ENCODE results near the gene MFAP2.

MFAP2 gene

GRCh38 chr1:17007121-17007520 is 26.7 kb upstream of the MFAP2 start:
- no peak for DNase-seq (ENCODE audit: low read depth)

GRCh38 chr1:17005365-17005740 is 24.9 kb upstream of the MFAP2 start:
- no peak for DNase-seq (ENCODE audit: low read depth)

DNA sequence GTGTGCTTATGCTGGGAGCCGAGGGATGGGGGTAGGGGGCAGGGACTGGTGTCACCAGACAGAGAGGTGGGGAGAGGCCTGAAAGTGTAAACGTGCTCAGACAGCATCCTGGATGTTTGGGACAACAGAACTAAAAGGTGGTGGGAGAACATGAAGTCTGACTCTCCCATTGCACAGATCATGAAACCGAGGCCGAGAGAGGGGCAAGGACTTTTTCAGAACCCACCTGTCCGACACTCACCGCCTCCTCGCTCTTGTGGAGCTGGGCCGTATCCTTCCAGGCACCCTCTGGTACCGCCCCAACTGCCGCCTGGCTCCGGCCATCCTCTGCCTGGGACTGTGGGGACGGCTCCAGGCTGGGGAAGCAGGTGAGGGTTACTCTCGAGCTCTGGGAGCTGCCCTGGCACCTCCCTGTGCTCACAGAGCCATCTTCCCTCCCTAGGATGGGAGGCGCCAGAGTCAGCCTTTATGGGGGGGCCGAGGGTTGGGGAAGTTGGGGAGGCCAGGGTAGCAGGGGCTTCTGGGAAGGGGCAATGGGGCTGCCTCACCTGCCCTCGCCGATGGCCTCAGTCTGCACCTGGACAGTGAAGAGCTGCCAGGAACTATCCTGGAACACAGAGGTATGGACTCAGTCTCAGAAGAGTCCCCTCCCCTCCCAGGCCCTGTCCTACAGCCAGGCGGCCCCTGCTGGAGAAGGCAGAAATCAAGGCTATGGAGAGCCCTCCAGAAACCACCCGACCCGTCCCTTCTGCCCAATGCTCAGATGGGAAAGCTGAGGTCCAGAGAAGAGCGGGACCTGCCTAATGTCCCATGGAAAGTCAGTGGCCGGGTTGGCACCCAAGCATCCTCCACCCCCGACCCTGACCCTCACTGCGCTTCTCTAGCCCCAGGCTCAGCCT is 24.3 kb upstream of the MFAP2 start:
- DNase-seq (ENCODE audit: low read depth): no peak

DNA sequence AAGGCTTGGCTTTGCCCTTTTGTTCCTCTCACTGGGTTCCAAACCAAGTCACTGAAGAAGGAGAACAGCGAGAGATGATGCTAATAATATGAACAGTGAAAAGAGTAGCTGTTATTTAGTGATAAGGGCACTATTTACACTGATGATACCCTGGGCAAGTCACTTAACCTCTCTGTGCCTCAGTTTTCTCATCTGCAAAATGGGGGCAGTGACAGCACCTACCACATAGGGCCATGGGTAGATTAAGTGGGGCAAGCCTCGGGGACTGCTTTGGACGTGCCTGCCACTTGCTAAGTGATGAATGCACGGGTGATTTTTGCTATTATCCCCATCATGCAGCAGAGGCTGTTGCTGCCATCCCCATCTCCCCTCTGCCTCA is 22.1 kb upstream of the MFAP2 start:
- no peak for DNase-seq (ENCODE audit: low read depth)

GRCh38 chr1:17001760-17002523 is 21.5 kb upstream of the MFAP2 start:
- no peak for DNase-seq (ENCODE audit: low read depth)

GRCh38 chr1:16999863-17000262 is 19.4 kb upstream of the MFAP2 start:
- no peak for DNase-seq (ENCODE audit: low read depth)

- DNase-seq (ENCODE audit: low read depth): no peak
Measured at GRCh38 chr1:16998589-16998988, 18.2 kb upstream of the MFAP2 start.

- DNase-seq (ENCODE audit: low read depth): no peak
Measured at GRCh38 chr1:16996845-16997244, 16.4 kb upstream of the MFAP2 start.

GRCh38 chr1:16993521-16994038 is 13.2 kb upstream of the MFAP2 start:
- no peak for DNase-seq (ENCODE audit: low read depth)

DNA sequence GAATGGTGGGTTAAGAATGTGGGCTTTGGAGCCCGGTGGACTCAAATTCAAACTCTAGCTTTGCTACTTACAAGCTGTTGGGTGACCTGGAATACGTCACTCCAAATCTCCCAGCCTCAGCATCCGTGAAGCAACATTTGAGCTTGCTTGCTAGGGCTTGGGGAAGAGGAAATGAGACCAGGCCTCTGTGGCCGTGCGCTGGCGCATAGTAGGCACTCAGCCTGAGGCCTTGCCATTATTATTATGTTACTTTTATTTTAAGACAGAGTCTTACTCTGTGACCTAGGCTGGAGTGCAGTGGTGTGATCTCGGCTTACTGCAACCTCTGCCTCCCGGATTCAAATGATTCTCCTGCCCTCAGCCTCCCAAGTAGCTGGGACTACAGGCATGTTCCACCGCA is 12.3 kb upstream of the MFAP2 start:
- DNase-seq (ENCODE audit: low read depth): no peak

- DNase-seq (ENCODE audit: low read depth): no peak
Measured at GRCh38 chr1:16992102-16992501, 11.7 kb upstream of the MFAP2 start.

DNA sequence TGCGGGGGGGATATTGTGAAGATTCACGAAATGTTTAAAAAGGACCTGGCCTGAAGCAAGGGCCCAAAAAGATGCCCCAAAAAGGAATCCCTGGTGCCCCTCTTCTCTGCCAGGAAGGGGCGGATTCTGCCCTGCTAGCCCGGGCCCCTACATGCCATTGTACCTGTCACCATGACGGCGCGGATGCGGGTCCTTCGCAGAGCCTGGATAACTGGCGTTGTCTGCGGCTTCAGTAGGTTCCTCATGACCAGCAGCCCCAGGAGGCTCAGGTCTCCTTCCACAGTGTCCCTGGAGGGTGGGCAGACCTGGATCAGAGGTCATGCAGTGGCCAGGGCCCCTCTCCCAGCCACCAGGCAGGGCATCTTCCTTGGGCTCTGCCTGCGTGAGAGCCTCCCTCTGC is 11.2 kb upstream of the MFAP2 start:
- DNase-seq (ENCODE audit: low read depth): no peak

- DNase-seq (ENCODE audit: low read depth): no peak
Measured at GRCh38 chr1:16989676-16990391, 9.4 kb upstream of the MFAP2 start.

- DNase-seq (ENCODE audit: low read depth): no peak
Measured at GRCh38 chr1:16988210-16988609, 7.8 kb upstream of the MFAP2 start.

DNA sequence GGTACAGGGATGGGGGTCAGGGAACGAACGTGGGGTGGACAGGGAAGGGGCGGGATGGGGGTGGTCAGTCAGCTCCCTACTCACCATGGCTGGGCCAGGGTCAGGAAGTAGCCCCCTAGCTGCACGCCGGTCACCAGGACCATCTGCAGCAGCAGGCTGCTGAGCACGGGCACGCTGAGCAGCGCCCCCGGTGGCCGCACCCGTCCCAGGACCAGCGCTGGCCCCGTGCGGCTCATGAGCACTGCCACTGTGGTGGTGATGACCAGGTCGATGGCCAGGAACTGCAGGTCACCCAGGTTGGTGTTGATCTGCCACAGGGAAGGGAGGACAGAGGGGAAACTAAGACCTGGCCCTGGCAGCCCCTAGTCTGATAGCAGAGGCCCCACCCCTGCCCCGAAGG is 6.5 kb upstream of the MFAP2 start:
- no peak for DNase-seq (ENCODE audit: low read depth)

DNA sequence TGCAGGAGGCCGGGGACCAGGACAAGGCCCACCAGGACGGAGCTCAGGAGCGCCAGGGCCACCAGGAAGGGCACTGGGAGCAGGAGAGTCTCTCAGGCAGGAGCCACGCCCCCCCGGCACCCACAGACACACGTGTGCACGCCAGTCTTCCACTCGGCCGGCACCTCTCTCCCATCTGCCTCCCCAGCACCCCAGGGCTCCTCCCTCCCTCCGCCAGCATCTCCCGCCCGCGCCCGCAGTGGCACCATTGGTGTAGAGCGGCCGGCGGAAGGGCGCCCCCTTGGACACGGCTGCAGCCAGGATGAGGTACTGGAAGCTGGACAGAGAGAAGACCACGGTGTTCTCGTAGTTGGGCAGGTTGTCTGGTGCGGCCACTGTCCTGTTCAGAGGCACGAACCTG is 6.1 kb upstream of the MFAP2 start:
- DNase-seq (ENCODE audit: low read depth): no peak

DNA sequence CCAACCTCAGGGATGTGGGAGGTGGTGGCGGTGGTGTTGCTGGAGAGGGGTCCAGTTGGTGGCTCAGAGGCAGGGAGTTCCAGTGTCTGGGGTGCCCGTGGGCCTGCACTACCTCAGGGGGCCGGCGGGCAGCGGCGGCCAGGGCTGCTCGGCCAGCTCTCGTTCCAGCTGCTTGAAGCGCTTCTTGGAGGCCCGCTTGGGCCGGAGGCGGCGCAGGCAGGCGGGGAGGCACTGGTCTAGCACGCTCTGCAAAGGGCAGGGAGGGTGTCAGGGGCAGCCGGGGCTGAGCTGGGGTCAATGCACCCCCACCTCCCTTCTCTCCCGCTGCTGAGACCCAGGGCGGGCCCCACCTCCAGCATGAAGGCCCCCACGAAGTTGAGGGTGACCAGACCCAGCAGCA is 5.7 kb upstream of the MFAP2 start:
- DNase-seq (ENCODE audit: low read depth): no peak

- no peak for DNase-seq (ENCODE audit: low read depth)
Measured at GRCh38 chr1:16984717-16985116, 4.3 kb upstream of the MFAP2 start.

- no peak for DNase-seq (ENCODE audit: low read depth)
Measured at GRCh38 chr1:16983649-16984048, 3.2 kb upstream of the MFAP2 start.

- no peak for DNase-seq (ENCODE audit: low read depth)
Measured at GRCh38 chr1:16982902-16983301, 2.5 kb upstream of the MFAP2 start.

- DNase-seq (ENCODE audit: low read depth): no peak
Measured at GRCh38 chr1:16981269-16981849, 939 bp upstream of the MFAP2 start.

All from activated gamma-delta T cell treated with anti-CD3 and anti-CD28 coated beads, Interleukin-2, amount 50 U/mL, for 16 hours (primary cell).